ENCODE results near the gene CRELD2. TPM values are rescaled to one million over a fixed set of nuclear protein-coding genes. Genes with fewer than 3 reads are reported as not detected.

Gene CRELD2
- polyA plus RNA-seq (ENCODE audit: insufficient read length in 4 of 4): 10 to 100 TPM; 25.4 to 38.3 (median 29.0) TPM

GRCh38 chr22:49917974-49918910, at the start of gene CRELD2, which contains the start of gene ALG12:
Gene CRELD2, plus strand, starts transcription at chr22:49918634. Its CDS starts 136 bp downstream, at chr22:49918770.
Gene ALG12, minus strand, starts transcription at chr22:49918438. Its CDS starts 4,673 bp downstream, at chr22:49913765.
- DNase-seq (ENCODE audit: low read depth in 4 of 4, low spot score in 3 of 4): peak; percentile 87 to 93 (median 90)

GRCh38 chr22:49869086-49869830, 49.2 kb upstream of the CRELD2 start:
- no peak for DNase-seq (ENCODE audit: low read depth in 4 of 4, low spot score in 3 of 4)

- DNase-seq (ENCODE audit: low read depth in 4 of 4, low spot score in 3 of 4): no peak
Measured at GRCh38 chr22:49869845-49870712, 48.4 kb upstream of the CRELD2 start.

GRCh38 chr22:49871482-49871881, 47.0 kb upstream of the CRELD2 start:
- no peak for DNase-seq (ENCODE audit: low read depth in 4 of 4, low spot score in 3 of 4)

GRCh38 chr22:49872347-49872746, 46.1 kb upstream of the CRELD2 start:
- DNase-seq (ENCODE audit: low read depth in 4 of 4, low spot score in 3 of 4): no peak

GRCh38 chr22:49873228-49873940, 45.0 kb upstream of the CRELD2 start:
- no peak for DNase-seq (ENCODE audit: low read depth in 4 of 4, low spot score in 3 of 4)

GRCh38 chr22:49877642-49878041, 40.8 kb upstream of the CRELD2 start:
- DNase-seq (ENCODE audit: low read depth in 4 of 4, low spot score in 3 of 4): no peak

GRCh38 chr22:49878206-49878605, 40.2 kb upstream of the CRELD2 start:
- DNase-seq (ENCODE audit: low read depth in 4 of 4, low spot score in 3 of 4): no peak

GRCh38 chr22:49879871-49880270, 38.6 kb upstream of the CRELD2 start:
- DNase-seq (ENCODE audit: low read depth in 4 of 4, low spot score in 3 of 4): no peak

GRCh38 chr22:49880281-49880680, 38.2 kb upstream of the CRELD2 start:
- no peak for DNase-seq (ENCODE audit: low read depth in 4 of 4, low spot score in 3 of 4)

GRCh38 chr22:49881856-49882255, 36.6 kb upstream of the CRELD2 start:
- no peak for DNase-seq (ENCODE audit: low read depth in 4 of 4, low spot score in 3 of 4)

- DNase-seq (ENCODE audit: low read depth in 4 of 4, low spot score in 3 of 4): no peak
Measured at GRCh38 chr22:49882519-49883293, 35.7 kb upstream of the CRELD2 start.

- DNase-seq (ENCODE audit: low read depth in 4 of 4, low spot score in 3 of 4): no peak
Measured at GRCh38 chr22:49883294-49883640, 35.2 kb upstream of the CRELD2 start.

GRCh38 chr22:49884075-49884474, 34.4 kb upstream of the CRELD2 start:
- DNase-seq (ENCODE audit: low read depth in 4 of 4, low spot score in 3 of 4): no peak

- DNase-seq (ENCODE audit: low read depth in 4 of 4, low spot score in 3 of 4): no peak
Measured at GRCh38 chr22:49884503-49885260, 33.8 kb upstream of the CRELD2 start.

- no peak for DNase-seq (ENCODE audit: low read depth in 4 of 4, low spot score in 3 of 4)
Measured at GRCh38 chr22:49885281-49885680, 33.2 kb upstream of the CRELD2 start.

GRCh38 chr22:49885881-49886280, 32.6 kb upstream of the CRELD2 start:
- no peak for DNase-seq (ENCODE audit: low read depth in 4 of 4, low spot score in 3 of 4)

- no peak for DNase-seq (ENCODE audit: low read depth in 4 of 4, low spot score in 3 of 4)
Measured at GRCh38 chr22:49886346-49887063, 31.9 kb upstream of the CRELD2 start.
